Testis (tissue), 2 donors: ENCODE measurements around the gene PLSCR4.

Experiments
- CTCF ChIP-seq, 3 experiments: fragments of 450-650 bp in 2 of 3; fragments of 200-600 bp in 1 of 3; sonication (generic) in 1 of 3; IDR thresholded peaks; one replicate each; pipeline ENCODE4 v1.5.1; 2016 to 2019; ENCODE audit warnings: antibody characterized with exemption in 3 of 3, mild to moderate bottlenecking in 2 of 3, moderate library complexity in 1 of 3
- POLR2A ChIP-seq: fragments of 450-650 bp; IDR thresholded peaks from one replicate; pipeline ENCODE4 v1.6.1; 2017; ENCODE audit warnings: antibody characterized with exemption, mild to moderate bottlenecking, moderate library complexity

- TF ChIP-seq CTCF (IDR thresholded peaks at IDR 0.05) (no peak), POLR2A (no peak)
These were observed 81.0 kb downstream of the PLSCR4 start for GRCh38 chr3:146169891-146170290.
